Natural killer cell (primary cell): Measurements from ENCODE around the gene PPM1F. TPM values are rescaled to one million over a fixed set of nuclear protein-coding genes. Genes with fewer than 3 reads are reported as not detected.
A peak's percentile ranks its signal among the peaks of the same experiment; 100 is the strongest.
"Not testable (repeated sequence)": the region's sequence is repeated elsewhere in the genome, so short reads cannot be mapped to it uniquely, and the experiment has no call there.

Experiments
- ATAC-seq, 3 donors: fragments of 150-1000 bp in 2 of 3; fragments of 200-7000 bp in 1 of 3; cut with Tn5 transposase; 1 replicate in 1 of 3; 2 replicates in 2 of 3; pipeline ENCODE4 v1.10.0; 2021; ENCODE audit warnings: mild to moderate bottlenecking in 2 of 3, moderate library complexity in 2 of 3
- DNase-seq, 2 donors: peaks; one replicate each; pipeline versions ENCODE4 v3.0.0 to v3.0.0-alpha.2; 2013 to 2021; ENCODE audit warnings: mixed read lengths in 1 of 2
- H3K27ac ChIP-seq: one replicate; pipeline ENCODE4 v1.5.1; 2013; ENCODE audit warnings: mild to moderate bottlenecking, low read length
- H3K27me3 ChIP-seq: one replicate; pipeline ENCODE4 v1.6.1; 2013; ENCODE audit warnings: low read length; ENCODE audit not compliant: control insufficient read depth, insufficient read depth
- H3K36me3 ChIP-seq: one replicate; pipeline ENCODE4 v1.6.1; 2013; ENCODE audit warnings: low read length; ENCODE audit not compliant: control insufficient read depth, insufficient read depth
- H3K4me1 ChIP-seq: one replicate; pipeline ENCODE4 v1.6.1; 2013; ENCODE audit warnings: low read length; ENCODE audit not compliant: control insufficient read depth, insufficient read depth
- H3K4me3 ChIP-seq: one replicate; pipeline ENCODE4 v1.5.1; 2013; ENCODE audit warnings: low read length
- H3K9me3 ChIP-seq: one replicate; pipeline ENCODE4 v1.6.1; 2013; ENCODE audit warnings: low read length; ENCODE audit not compliant: control insufficient read depth, insufficient read depth
- H3K27ac Mint-ChIP-seq, 2 donors: one replicate each; pipeline ENCODE4 v1.8.0; 2022; ENCODE audit warnings: mild to moderate bottlenecking in 2 of 2, mixed read lengths in 2 of 2, moderate library complexity in 1 of 2
- H3K27me3 Mint-ChIP-seq, 2 donors: one replicate each; pipeline ENCODE4 v1.8.0; 2022; ENCODE audit warnings: low read depth in 2 of 2, mixed read lengths in 2 of 2
- H3K36me3 Mint-ChIP-seq: one replicate; pipeline ENCODE4 v1.8.0; 2022; ENCODE audit warnings: mixed read lengths
- H3K4me1 Mint-ChIP-seq, 2 donors: one replicate each; pipeline ENCODE4 v1.8.0; 2022; ENCODE audit warnings: mixed read lengths in 2 of 2
- H3K4me3 Mint-ChIP-seq: one replicate; pipeline ENCODE4 v1.8.0; 2022; ENCODE audit warnings: mild to moderate bottlenecking, moderate library complexity, mixed read lengths
- H3K9me3 Mint-ChIP-seq, 2 donors: one replicate each; pipeline ENCODE4 v1.8.0; 2022; ENCODE audit warnings: mixed read lengths in 2 of 2
- CTCF ChIP-seq: fragments of 200-600 bp; IDR thresholded peaks from one replicate; pipeline ENCODE4 v1.8.0; 2022; ENCODE audit warnings: antibody characterized with exemption
- WGBS: methylation state at CpG from one replicate; pipeline ENCODE4 v1.1.7; 2013; ENCODE audit warnings: missing lambda C conversion rate; ENCODE audit not compliant: insufficient coverage; 5-methylcytosine and 5-hydroxymethylcytosine counted together
- intact Hi-C: fragments of 100-400 bp; cut with micrococcal nuclease; formaldehyde crosslinking; loops from one replicate; pipeline ENCODE4 v1.14.2; 2022
- total RNA-seq, 4 donors: library from RNA; stranded (reverse); fragments of 120-200 nt in 1 of 4; gene quantifications; one replicate each; pipeline versions ENCODE4 v1.2.3 to v1.2.4, GENCODE V29; 2013 to 2022

Gene PPM1F
- total RNA-seq, 3 donors from 2014 or later (not counting 1 experiment from before 2014, with no cell fraction given): 25.1 to 30.3 (median 25.5) TPM

GRCh38 chr22:21942407-21943343 is 10.0 kb downstream of the PPM1F start:
- H3K9me3 Mint-ChIP-seq: no peaks in the 10 kb centered on the region
- 55% methylated on average over 19 of the region's 19 CpGs for WGBS
- no peak overlapping the region for H3K4me3 Mint-ChIP-seq
- no peaks in the 10 kb centered on the region for H3K27me3 Mint-ChIP-seq
- H3K27ac Mint-ChIP-seq: peak overlapping the region in 1 of 2 donors; percentile 59
- Histone ChIP-seq H3K4me1 (peaks cover 50% of the 10 kb centered on the region), H3K27me3 (no peaks in the 10 kb centered on the region), H3K36me3 (peaks cover 13% of the 10 kb centered on the region), H3K4me3 (no peak overlapping the region), H3K9me3 (no peaks in the 10 kb centered on the region), H3K27ac (peak overlapping the region; percentile 36)
- TF ChIP-seq CTCF: no peak
- DNase-seq (peak in 1 of 2 donors; percentile 19), ATAC-seq (no peak)
- no peaks in the 10 kb centered on the region for H3K36me3 Mint-ChIP-seq
- intact Hi-C loops: no loop called here
- peaks cover 19 to 43% of the 10 kb centered on the region in 2 donors for H3K4me1 Mint-ChIP-seq

- Histone ChIP-seq H3K27ac (peak overlapping the region; percentile 36), H3K9me3 (no peaks in the 10 kb centered on the region), H3K27me3 (no peaks in the 10 kb centered on the region), H3K36me3 (peaks cover 13% of the 10 kb centered on the region), H3K4me3 (no peak overlapping the region), H3K4me1 (peaks cover 57% of the 10 kb centered on the region)
- WGBS: 89% methylated on average over 8 of the region's 8 CpGs
- H3K4me1 Mint-ChIP-seq: peaks cover 22 to 47% of the 10 kb centered on the region in 2 donors
- no peak overlapping the region for H3K27ac Mint-ChIP-seq
- H3K36me3 Mint-ChIP-seq: no peaks in the 10 kb centered on the region
- no peak for DNase-seq
- intact Hi-C loops: no loop called here
- H3K27me3 Mint-ChIP-seq: no peaks in the 10 kb centered on the region
- no peak for ATAC-seq
- no peak for TF ChIP-seq CTCF
- H3K4me3 Mint-ChIP-seq: no peak overlapping the region
- H3K9me3 Mint-ChIP-seq: no peaks in the 10 kb centered on the region
Observed at GRCh38 chr22:21941921-21942320, 10.7 kb downstream of the PPM1F start.

- Histone ChIP-seq H3K4me1 (peaks cover 63% of the 10 kb centered on the region), H3K27ac (no peak overlapping the region), H3K27me3 (no peaks in the 10 kb centered on the region), H3K36me3 (peaks cover 9% of the 10 kb centered on the region), H3K9me3 (no peaks in the 10 kb centered on the region), H3K4me3 (no peak overlapping the region)
- 60% methylated on average over 3 of the region's 3 CpGs for whole genome bisulfite sequencing
- intact Hi-C loops: no loop called here
- no peak for TF ChIP-seq CTCF
- DNase-seq (no peak), ATAC-seq (no peak)
- no peak overlapping the region for H3K4me3 Mint-ChIP-seq
- peaks cover 22 to 42% of the 10 kb centered on the region in 2 donors for H3K4me1 Mint-ChIP-seq
- H3K27ac Mint-ChIP-seq: peak overlapping the region in 1 of 2 donors; percentile 92
- H3K9me3 Mint-ChIP-seq: no peaks in the 10 kb centered on the region
- no peaks in the 10 kb centered on the region for H3K27me3 Mint-ChIP-seq
- H3K36me3 Mint-ChIP-seq: no peaks in the 10 kb centered on the region
Observed at GRCh38 chr22:21940521-21940920, 12.1 kb downstream of the PPM1F start.

GRCh38 chr22:21939935-21940334 is 12.7 kb downstream of the PPM1F start:
- peaks cover 22 to 42% of the 10 kb centered on the region in 2 donors for H3K4me1 Mint-ChIP-seq
- DNase-seq: not testable (repeated sequence)
- H3K4me1 ChIP-seq: peaks cover 63% of the 10 kb centered on the region

More at GRCh38 chr22:21939935-21940334, 12.7 kb downstream of the PPM1F start:
- H3K4me3 Mint-ChIP-seq, H3K9me3 ChIP-seq, H3K27me3 ChIP-seq, H3K9me3 Mint-ChIP-seq, H3K36me3 ChIP-seq, H3K4me3 ChIP-seq, H3K36me3 Mint-ChIP-seq, ATAC-seq, H3K27me3 Mint-ChIP-seq: not testable (repeated sequence)
- intact Hi-C loops: loop anchor here (2.0 kb wide), 1 partner anchor 13 kb away; the partner anchor contains the start of gene PPM1F
- peak overlapping the region in 1 of 2 donors; percentile 92 for H3K27ac Mint-ChIP-seq
- 89% methylated on average over 4 of the region's 5 CpGs for WGBS
- peak overlapping the region; percentile 55 for H3K27ac ChIP-seq
